Ovary (tissue), 9 donors: ENCODE data around the gene ZNF263. TPM values are rescaled to one million over a fixed set of nuclear protein-coding genes. Genes with fewer than 3 reads are reported as not detected.

ENCODE experiments used
- DNase-seq, 5 donors: peaks; one replicate each; pipeline ENCODE4 v3.0.0-alpha.2; 2019 to 2020
- H3K27ac ChIP-seq, 2 donors: fragments of 200-600 bp; one replicate each; pipeline versions ENCODE4 v1.5.1 to v1.8.0; 2019 to 2022
- H3K27me3 ChIP-seq: fragments of 200-600 bp; one replicate; pipeline ENCODE4 v1.8.0; 2022
- H3K36me3 ChIP-seq: fragments of 200-600 bp; sonication (generic); one replicate; pipeline ENCODE4 v1.5.1; 2019
- H3K4me1 ChIP-seq: one replicate; pipeline ENCODE4 v1.8.1; 2013; ENCODE audit warnings: mild to moderate bottlenecking, moderate library complexity; ENCODE audit not compliant: insufficient read depth
- H3K4me3 ChIP-seq: fragments of 200-600 bp; sonication (generic); one replicate; pipeline ENCODE4 v1.5.1; 2017
- H3K9me3 ChIP-seq, 2 donors: fragments of 200-600 bp in 1 of 2; sonication (generic) in 1 of 2; one replicate each; pipeline versions ENCODE4 v1.5.1 to v1.8.1; 2013 to 2019; ENCODE audit warnings: mild to moderate bottlenecking in 1 of 2, moderate library complexity in 1 of 2
- EP300 ChIP-seq: sonication (generic); formaldehyde crosslinking; IDR thresholded peaks from one replicate; pipeline ENCODE4 v1.6.1; 2017; ENCODE audit warnings: antibody characterized with exemption
- POLR2A ChIP-seq: fragments of 450-650 bp; IDR thresholded peaks from one replicate; pipeline ENCODE4 v1.6.1; 2017; ENCODE audit warnings: antibody characterized with exemption, mild to moderate bottlenecking, moderate library complexity
- WGBS, 3 donors: extraction: QIAGEN DNeasy Blood & Tissue Kit in 1 of 3; methylation state at CpG; one replicate each; pipeline versions ENCODE4 v1.1.5 to v1.1.7; 2013 to 2017; 5-methylcytosine and 5-hydroxymethylcytosine counted together
- intact Hi-C, 4 donors: fragments of 100-400 bp; cut with DNase I; formaldehyde crosslinking; loops; one replicate each; pipeline versions ENCODE4 v1.11.0 to v1.15.1; 2022 to 2023
- polyA plus RNA-seq, 2 donors: library from polyadenylated mRNA; stranded (reverse); fragments of 200-250 nt in 1 of 2; fragments of 350-450 nt in 1 of 2; fragmentation: Illumina TruSeq in 1 of 2; extraction: RNeasy Lipid Tissue Mini Kit (QIAGEN cat#74804) in 1 of 2; gene quantifications; one replicate each; pipeline ENCODE4 v1.2.3, GENCODE V29; 2013 to 2014
- total RNA-seq, 7 donors: library from RNA; depleted of rRNA in 2 of 7; stranded (reverse); fragments of >200 nt in 2 of 7; fragmentation: NEBNext Ultra II Directional in 3 of 7; extraction: Animal tissue kit (Norgen Biotek cat#: 25700) in 3 of 7; gene quantifications; one replicate each; pipeline versions ENCODE4 v1.1.0 to v1.2.4, GENCODE V29; 2016 to 2023
- TF ChIP-seq, protein P1 (sequence below), 3 donors: fragments of 450-650 bp in 2 of 3; fragments of 200-600 bp in 1 of 3; IDR thresholded peaks; one replicate each; pipeline versions ENCODE4 v1.5.1 to v1.8.0; 2016 to 2022; ENCODE audit warnings: antibody characterized with exemption in 3 of 3, mild to moderate bottlenecking in 1 of 3
- donor health status: DM: no; HTN: no; CAD: no; lungs with moderate emphysema.
- donor health status: DM: no; HTN: no; CAD: no.
- donor health status: Bipolar disorder and iron deficiency.
- donor health status: DM: yes; HTN: yes; CAD: no.
- donor health status: DM: no; HTN: no; CAD: no.
- donor health status: DM: yes; HTN: yes; CAD: no.

Gene ZNF263
- total and polyA plus RNA-seq, 9 donors, result 31.2 to 46.1 (median 33.2) TPM

- H3K36me3 ChIP-seq, result no peaks in the 10 kb centered on the region
- WGBS, 3 donors, result 35 to 58% (median 40%) methylated on average over 3 of the region's 3 CpGs
- no peaks in the 10 kb centered on the region for H3K4me1 ChIP-seq
- H3K27ac ChIP-seq, result no peak overlapping the region
- no peak overlapping the region for H3K4me3 ChIP-seq
- peaks cover 0 to 4% of the 10 kb centered on the region in 2 donors for H3K9me3 ChIP-seq
- DNase-seq, result no peak
- intact Hi-C loops, result no loop called here
- no peaks in the 10 kb centered on the region for H3K27me3 ChIP-seq
- TF ChIP-seq, protein P1, sequence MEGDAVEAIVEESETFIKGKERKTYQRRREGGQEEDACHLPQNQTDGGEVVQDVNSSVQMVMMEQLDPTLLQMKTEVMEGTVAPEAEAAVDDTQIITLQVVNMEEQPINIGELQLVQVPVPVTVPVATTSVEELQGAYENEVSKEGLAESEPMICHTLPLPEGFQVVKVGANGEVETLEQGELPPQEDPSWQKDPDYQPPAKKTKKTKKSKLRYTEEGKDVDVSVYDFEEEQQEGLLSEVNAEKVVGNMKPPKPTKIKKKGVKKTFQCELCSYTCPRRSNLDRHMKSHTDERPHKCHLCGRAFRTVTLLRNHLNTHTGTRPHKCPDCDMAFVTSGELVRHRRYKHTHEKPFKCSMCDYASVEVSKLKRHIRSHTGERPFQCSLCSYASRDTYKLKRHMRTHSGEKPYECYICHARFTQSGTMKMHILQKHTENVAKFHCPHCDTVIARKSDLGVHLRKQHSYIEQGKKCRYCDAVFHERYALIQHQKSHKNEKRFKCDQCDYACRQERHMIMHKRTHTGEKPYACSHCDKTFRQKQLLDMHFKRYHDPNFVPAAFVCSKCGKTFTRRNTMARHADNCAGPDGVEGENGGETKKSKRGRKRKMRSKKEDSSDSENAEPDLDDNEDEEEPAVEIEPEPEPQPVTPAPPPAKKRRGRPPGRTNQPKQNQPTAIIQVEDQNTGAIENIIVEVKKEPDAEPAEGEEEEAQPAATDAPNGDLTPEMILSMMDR (IDR thresholded peaks at IDR 0.05), result no peak
- TF ChIP-seq POLR2A (no peak), EP300 (no peak)
Observed at GRCh38 chr16:3328104-3328503, 44.8 kb downstream of the ZNF263 start.

- no peaks in the 10 kb centered on the region for H3K27me3 ChIP-seq
- H3K4me1 ChIP-seq, result no peaks in the 10 kb centered on the region
- H3K4me3 ChIP-seq, result no peak overlapping the region
- no peaks in the 10 kb centered on the region for H3K36me3 ChIP-seq
- TF ChIP-seq EP300, result no peak
- TF ChIP-seq, protein P1 (IDR thresholded peaks at IDR 0.05), result no peak
- TF ChIP-seq POLR2A, result no peak
- no peak for DNase-seq
- WGBS, 3 donors, result 51 to 68% (median 59%) methylated on average over 2 of the region's 2 CpGs
- H3K27ac ChIP-seq, result no peak overlapping the region
- peaks cover 0 to 4% of the 10 kb centered on the region in 2 donors for H3K9me3 ChIP-seq
- intact Hi-C loops, result no loop called here
Observed at GRCh38 chr16:3328643-3329042, 45.4 kb downstream of the ZNF263 start.

Other genes starting within 250 kb of the ZNF263 start
- 10 to 100 TPM in 1 of 7 donors, 1 to 10 TPM in 2, under 1 TPM in 2, not detected in 2; 0.89 to 21.9 (median 1.7) TPM for gene BICDL2, start 246.5 kb upstream of the ZNF263 start, total RNA-seq
- gene BICDL2, start 246.5 kb upstream of the ZNF263 start, polyA plus RNA-seq, result under 1 TPM in 1 of 2 donors, not detected in 1; 0.02 TPM
- gene MMP25, start 236.9 kb upstream of the ZNF263 start, total RNA-seq, result under 1 TPM in 6 of 7 donors, not detected in 1; 0.15 to 0.72 (median 0.61) TPM
- under 1 TPM; 0.17 to 0.59 TPM for gene MMP25, start 236.9 kb upstream of the ZNF263 start, polyA plus RNA-seq
- gene IL32, start 217.9 kb upstream of the ZNF263 start, total RNA-seq, result 10 to 100 TPM in 4 of 7 donors, 1 to 10 TPM in 3; 3.8 to 24.7 (median 10.6) TPM
- gene IL32, start 217.9 kb upstream of the ZNF263 start, polyA plus RNA-seq, result 10 to 100 TPM; 23.9 to 54.9 TPM
- gene ZSCAN10, start 184.2 kb upstream of the ZNF263 start, total RNA-seq, result under 1 TPM in 2 of 7 donors, not detected in 5; 0.47 to 0.69 TPM
- gene ZSCAN10, start 184.2 kb upstream of the ZNF263 start, polyA plus RNA-seq, result under 1 TPM in 1 of 2 donors, not detected in 1; 0.06 TPM
- gene ZNF205, start 170.9 kb upstream of the ZNF263 start, total RNA-seq, result 10 to 100 TPM; 10.7 to 16.3 (median 15.6) TPM
- 10 to 100 TPM in 1 of 2 donors, 1 to 10 TPM in 1; 3.0 to 22.1 TPM for gene ZNF205, start 170.9 kb upstream of the ZNF263 start, polyA plus RNA-seq
- 10 to 100 TPM in 5 of 7 donors, 1 to 10 TPM in 2; 4.7 to 18.9 (median 12.2) TPM for gene ZNF213, start 148.5 kb upstream of the ZNF263 start, total RNA-seq
- 10 to 100 TPM in 1 of 2 donors, under 1 TPM in 1; 0.95 to 10.7 TPM for gene ZNF213, start 148.5 kb upstream of the ZNF263 start, polyA plus RNA-seq
- not detected for gene OR1F1, start 95.3 kb upstream of the ZNF263 start, total RNA-seq
- gene OR1F1, start 95.3 kb upstream of the ZNF263 start, polyA plus RNA-seq, result not detected
- gene ZNF200, start 48.3 kb upstream of the ZNF263 start, total RNA-seq, result 1 to 10 TPM; 7.3 to 9.2 (median 7.5) TPM
- 1 to 10 TPM; 4.8 to 8.3 TPM for gene ZNF200, start 48.3 kb upstream of the ZNF263 start, polyA plus RNA-seq
- gene MEFV, start 26.9 kb upstream of the ZNF263 start, total RNA-seq, result under 1 TPM; 0.20 to 0.84 (median 0.46) TPM
- gene MEFV, start 26.9 kb upstream of the ZNF263 start, polyA plus RNA-seq, result under 1 TPM; 0.11 to 0.53 TPM
- 10 to 100 TPM in 5 of 7 donors, 1 to 10 TPM in 2; 5.2 to 16.1 (median 13.7) TPM for gene TIGD7, start 21.9 kb downstream of the ZNF263 start, total RNA-seq
- gene TIGD7, start 21.9 kb downstream of the ZNF263 start, polyA plus RNA-seq, result 10 to 100 TPM; 10.8 to 10.9 TPM
- 10 to 100 TPM; 17.5 to 50.1 (median 34.3) TPM for gene ZNF75A, start 22.0 kb downstream of the ZNF263 start, total RNA-seq
- 10 to 100 TPM; 20.6 to 26.3 TPM for gene ZNF75A, start 22.0 kb downstream of the ZNF263 start, polyA plus RNA-seq
- under 1 TPM in 6 of 7 donors, not detected in 1; 0.20 to 0.50 (median 0.33) TPM for gene OR2C1, start 72.4 kb downstream of the ZNF263 start, total RNA-seq
- gene OR2C1, start 72.4 kb downstream of the ZNF263 start, polyA plus RNA-seq, result under 1 TPM; 0.06 to 0.30 TPM
- 10 to 100 TPM in 1 of 7 donors, 1 to 10 TPM in 6; 8.0 to 11.9 (median 8.9) TPM for gene ZSCAN32, start 117.5 kb downstream of the ZNF263 start, total RNA-seq
- gene ZSCAN32, start 117.5 kb downstream of the ZNF263 start, polyA plus RNA-seq, result 10 to 100 TPM in 1 of 2 donors, 1 to 10 TPM in 1; 8.8 to 15.4 TPM
- 10 to 100 TPM; 10.5 to 17.4 (median 15.1) TPM for gene ZNF174, start 117.7 kb downstream of the ZNF263 start, total RNA-seq
- 10 to 100 TPM; 10.9 to 22.2 TPM for gene ZNF174, start 117.7 kb downstream of the ZNF263 start, polyA plus RNA-seq
- 1 to 10 TPM; 1.8 to 3.8 (median 3.0) TPM for gene ZNF597, start 160.0 kb downstream of the ZNF263 start, total RNA-seq
- 1 to 10 TPM; 1.6 to 3.8 TPM for gene ZNF597, start 160.0 kb downstream of the ZNF263 start, polyA plus RNA-seq
- 10 to 100 TPM; 16.6 to 46.4 (median 40.8) TPM for gene NAA60, start 160.2 kb downstream of the ZNF263 start, total RNA-seq
- 100 to 1,000 TPM in 1 of 2 donors, 10 to 100 TPM in 1; 33.1 to 106 TPM for gene NAA60, start 160.2 kb downstream of the ZNF263 start, polyA plus RNA-seq
- not detected for gene C16orf90, start 212.0 kb downstream of the ZNF263 start, total RNA-seq
- gene C16orf90, start 212.0 kb downstream of the ZNF263 start, polyA plus RNA-seq, result not detected
- 10 to 100 TPM; 21.1 to 43.4 (median 37.5) TPM for gene CLUAP1, start 217.5 kb downstream of the ZNF263 start, total RNA-seq
- gene CLUAP1, start 217.5 kb downstream of the ZNF263 start, polyA plus RNA-seq, result 10 to 100 TPM; 20.0 to 51.8 TPM